Left renal cortex interstitium (tissue), 4 donors: ENCODE results near the gene TRIM28. TPM values are rescaled to one million over a fixed set of nuclear protein-coding genes. Genes with fewer than 3 reads are reported as not detected.
"Not testable (repeated sequence)": the region's sequence is repeated elsewhere in the genome, so short reads cannot be mapped to it uniquely, and the experiment has no call there.

ENCODE experiments used
- DNase-seq, 4 donors: peaks; one replicate each; pipeline ENCODE4 v3.0.0-alpha.2; 2013; ENCODE audit warnings: low read depth in 4 of 4, low spot score in 2 of 4, missing footprints in 1 of 4
- polyA plus RNA-seq, 4 donors: library from polyadenylated mRNA; unstranded; fragments of 120-200 nt; gene quantifications; one replicate each; pipeline ENCODE4 v1.2.1, GENCODE V29; 2013; ENCODE audit not compliant: insufficient read length in 4 of 4

TRIM28 gene
- polyA plus RNA-seq, 4 donors, result 665 to 780 (median 704) TPM

DNA sequence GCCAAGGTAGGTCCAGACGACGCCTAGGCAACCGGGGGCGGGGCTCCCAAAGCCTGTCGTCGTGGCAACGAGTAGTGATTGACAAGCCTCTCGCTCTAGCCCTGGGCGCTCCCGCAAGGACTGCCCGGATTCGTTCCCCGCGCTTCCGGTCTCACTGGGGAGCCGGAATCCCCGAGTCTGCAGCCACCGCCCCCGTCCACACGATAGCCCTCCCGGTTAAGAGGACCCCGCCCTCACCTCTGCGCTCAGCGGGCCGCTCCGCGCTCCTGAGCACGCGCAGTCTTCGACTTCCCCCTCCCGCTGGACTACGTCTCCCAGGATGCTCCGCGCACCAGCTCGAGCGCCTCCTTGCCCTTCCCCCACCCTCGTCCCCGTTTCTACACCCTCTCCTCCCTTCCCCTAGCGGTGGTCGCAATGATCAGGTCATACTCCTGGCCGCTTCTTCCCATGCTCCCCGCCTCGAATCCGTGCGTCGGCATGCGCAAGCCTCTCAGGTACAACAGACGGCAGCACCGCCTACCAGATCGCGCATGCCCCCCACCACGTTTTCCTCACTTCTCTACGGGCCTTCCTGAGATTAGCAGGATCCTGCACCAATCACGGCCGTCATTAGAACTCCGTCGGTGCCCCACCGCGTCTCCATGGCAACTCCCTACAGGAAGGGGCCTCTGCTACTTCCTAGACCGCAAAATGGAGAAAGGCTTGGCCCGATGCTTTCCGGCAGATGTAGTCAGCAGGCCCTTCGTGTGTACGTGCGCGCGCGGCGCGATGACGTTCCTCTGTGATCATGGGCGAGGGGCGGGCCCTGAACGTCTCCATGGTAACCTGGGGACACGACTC lies 29.2 kb downstream of the TRIM28 start, which contains the start of gene MZF1:
TSS of gene MZF1 (minus strand) at position 518 of the 840 bp plus-strand sequence. CDS start 1,946 bp downstream, outside the sequence.
- peak; percentile 98 to 100 (median 99) for DNase-seq

DNA sequence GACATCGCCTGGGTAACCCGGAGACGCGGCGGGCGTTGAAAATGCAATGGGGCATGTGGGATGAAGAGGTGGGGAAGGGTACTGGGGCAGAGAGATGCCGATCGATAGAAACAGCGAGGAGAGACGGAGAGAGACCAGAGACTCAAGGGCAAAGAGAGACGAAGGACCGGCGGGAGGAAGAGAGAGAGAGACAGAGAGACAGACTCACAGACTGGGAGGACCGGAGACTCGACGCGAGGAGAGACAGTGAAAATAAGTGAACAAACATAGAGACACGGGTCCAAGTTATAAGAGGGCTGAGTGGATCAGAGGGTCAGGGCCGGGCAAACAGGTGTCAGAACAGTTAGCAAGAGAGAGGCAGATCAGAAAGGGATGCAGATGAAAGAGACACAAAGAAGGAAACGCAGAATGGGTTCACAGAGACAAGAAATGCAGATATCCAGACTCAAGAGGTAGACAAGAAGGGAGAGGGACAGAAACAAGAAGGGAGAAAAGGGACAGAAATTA lies 29.8 kb downstream of the TRIM28 start:
- DNase-seq, result no peak

DNA sequence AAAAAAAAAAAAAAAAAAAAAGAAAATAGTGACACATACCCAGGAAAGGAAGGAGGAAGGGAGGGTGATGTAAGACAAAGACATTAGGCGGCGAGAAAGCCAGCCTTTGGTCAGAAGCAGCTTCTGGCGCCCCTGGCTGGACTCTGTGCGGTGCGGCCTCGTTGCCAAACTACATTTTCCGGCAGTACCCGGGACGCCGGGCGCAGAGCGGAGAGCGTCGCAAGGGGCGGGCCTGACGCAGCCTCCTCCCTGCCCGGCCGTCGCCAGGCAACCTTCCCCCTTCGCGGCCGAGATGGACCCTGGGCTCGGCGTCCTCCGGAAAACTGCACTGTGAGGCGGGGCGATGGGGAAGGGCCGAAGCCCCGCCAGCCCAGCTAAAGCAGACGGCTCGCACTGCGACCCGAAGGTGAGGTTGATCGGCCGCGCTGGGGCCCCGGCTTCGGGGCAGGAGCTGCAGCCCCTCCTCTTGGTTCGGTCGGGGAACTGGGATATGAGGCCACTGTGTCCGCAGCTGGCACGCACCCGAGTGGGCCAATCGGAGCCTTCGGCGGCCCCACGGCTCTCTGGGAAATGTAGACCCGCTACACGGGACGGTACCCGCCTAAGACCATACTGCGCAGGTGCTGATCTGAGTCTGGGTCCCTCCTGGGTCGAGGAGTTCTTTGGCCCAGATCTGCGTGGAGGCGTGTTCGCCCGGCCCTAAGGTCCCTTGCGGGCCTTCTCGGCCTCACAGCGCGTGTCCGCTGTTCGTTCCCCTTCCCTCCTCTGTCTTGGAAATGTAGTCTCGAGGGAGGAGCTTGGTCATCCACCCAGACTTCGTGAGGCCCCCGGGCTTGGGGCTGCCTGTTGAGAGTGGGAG lies 31.5 kb downstream of the TRIM28 start:
- DNase-seq, result peak; percentile 80 to 91 (median 86)

DNA sequence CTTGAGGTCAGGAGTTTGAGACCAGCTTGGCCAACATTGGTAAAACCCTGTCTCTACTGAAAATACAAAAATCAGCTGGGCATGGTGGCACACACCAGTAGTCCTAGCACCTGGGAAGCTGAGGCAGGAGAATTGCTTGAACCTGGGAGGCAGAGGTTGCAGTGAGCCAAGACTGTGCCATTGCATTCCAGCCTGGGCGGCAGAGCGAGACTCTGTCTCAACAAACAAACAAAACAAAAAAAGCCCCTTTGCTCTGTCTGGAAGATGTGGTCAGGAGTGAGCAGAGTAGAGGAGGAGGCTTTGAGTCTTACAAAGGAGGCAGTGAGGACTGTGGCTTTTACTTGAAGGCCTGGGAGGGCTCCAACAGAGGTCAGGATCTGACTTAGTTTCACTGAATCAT lies 33.7 kb downstream of the TRIM28 start:
- not testable (repeated sequence) for DNase-seq

DNA sequence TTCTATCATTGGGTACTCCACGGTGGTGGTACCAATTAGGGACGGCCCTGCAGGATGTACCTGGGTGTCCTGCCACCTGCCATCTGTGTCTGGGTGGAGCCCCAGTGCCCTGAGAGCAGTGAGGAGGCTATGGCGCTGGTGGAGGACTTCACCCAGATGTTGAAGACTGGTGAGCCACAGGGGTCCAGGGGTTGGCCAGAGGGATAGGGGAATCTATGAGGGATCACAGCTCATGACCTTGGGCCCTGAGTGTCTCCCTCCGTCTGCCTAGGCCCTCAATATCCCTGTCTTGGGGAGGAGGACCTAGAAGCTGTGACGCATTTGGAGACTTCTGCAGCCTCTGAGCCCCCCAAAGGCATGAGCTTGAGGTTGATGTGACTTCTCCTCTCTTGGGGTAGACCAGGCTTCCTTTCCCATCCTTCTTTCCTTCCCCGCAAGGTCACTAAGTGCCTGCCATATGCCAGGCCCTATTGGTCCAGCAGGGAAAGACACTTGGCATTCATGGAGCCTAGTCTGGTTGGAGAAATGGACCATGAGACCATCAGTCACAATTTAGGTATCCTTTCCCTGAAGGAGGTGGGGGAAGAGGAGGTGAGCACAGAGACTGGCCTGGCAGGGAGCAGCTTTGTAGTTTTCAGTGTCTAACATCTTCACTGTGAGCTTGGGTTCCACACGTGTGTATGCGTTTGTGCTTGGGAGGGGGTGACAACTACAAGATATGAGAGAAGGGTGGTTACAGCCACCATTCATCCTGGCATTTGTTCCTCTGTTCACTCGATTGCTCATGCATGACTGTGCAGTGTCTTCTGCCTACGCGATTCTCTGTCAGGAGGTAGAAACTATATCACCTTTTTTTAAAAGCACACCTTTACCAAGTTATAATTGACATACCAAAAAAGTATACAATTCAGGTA lies 34.4 kb downstream of the TRIM28 start:
- DNase-seq, result no peak

DNA sequence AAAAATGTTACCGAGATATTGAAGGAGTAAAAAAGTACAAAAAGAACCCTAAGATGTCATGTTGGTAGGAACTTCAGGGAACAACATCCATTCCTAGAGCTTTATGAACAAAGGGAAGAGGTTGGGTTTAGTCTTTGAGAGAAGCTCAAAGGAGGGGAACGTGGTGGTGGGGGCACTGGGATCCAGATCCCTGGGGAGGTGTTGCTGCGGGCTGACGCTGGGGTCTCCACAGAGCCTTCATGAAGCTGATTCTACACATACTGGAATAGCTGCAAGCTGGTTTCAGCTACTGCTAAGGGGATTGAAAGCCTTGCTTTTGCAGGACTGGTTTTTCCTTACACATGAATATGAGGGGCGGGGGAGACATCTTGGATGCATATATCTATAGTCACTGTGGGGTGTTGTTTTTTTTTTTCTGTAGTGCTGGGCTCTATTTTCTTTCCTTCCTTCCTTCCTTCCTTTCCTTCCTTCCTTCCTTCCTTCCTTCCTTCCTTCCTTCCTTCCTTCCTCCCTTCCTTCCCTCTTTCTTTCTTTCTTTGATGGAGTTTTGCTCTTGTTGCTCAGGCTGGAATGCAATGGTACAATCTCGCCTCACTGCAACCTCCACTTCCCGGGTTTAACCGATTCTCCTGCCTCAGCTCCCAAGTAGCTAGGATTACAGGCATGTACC lies 35.7 kb downstream of the TRIM28 start:
- DNase-seq, result no peak

DNA sequence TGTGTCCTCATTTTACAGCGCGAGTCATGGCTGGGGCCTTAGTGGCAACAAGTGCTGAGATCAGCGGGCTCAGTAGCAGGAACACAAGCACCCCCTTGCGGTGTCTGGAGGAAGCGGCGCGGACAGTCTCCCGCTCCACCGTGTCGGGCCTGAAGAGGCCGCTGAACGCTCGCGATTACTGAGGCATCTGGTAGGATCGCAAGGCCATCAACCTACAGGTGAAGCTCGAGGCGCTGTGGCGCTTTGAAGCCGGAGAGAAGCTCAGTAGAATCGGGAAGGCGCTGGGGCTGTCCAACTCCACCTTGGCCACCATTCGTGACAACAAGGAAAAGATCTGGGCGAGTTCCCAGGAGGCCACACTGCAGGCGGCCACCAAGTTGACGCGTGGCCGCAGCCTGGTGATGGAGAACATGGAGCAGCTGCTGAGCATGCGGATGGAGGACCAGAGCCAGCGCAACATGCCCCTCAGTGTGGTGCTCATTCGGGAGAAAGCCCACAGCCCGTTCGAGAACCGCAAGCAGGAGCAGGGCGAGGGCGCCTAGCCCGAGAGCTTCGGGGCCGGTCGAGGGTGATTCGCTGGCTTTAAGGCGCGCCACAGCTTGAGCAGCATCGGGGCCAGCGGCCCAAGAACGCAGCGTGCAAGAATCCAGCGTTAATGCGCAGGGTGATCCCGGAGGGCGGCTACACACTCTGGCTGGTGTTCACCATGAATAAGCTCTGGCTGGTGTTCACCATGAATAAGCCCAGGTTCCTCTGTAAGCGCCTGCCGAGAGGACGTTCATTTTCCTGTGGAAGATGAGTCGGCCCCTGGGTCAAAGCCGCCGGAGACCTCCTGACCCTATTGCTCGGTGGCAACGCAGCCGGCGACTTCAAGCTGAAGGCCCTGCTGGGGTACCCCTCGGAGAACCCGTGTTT lies 37.6 kb downstream of the TRIM28 start:
- peak in 2 of 4 donors; percentile 71 to 73 for DNase-seq

DNA sequence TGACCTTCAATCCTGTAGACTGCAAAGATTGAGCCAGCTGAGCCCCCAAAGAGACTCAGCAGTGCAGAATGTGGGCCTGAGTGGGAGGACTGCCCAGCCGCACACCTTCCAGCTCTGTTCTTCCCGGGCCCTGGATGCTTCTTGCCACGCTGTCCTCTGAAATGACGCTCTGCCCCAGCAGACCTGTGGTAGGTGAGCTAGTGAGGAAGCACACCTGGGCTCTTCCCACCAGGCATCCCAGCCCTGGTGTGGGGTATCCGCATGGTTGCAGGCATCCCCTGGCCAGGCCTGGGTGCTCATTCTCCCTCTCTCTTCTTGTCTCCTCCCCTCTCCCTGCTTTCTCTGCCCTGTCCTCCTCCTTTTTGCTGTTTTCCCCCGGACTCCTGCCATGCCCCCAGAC lies 39.1 kb downstream of the TRIM28 start:
- no peak for DNase-seq

DNA sequence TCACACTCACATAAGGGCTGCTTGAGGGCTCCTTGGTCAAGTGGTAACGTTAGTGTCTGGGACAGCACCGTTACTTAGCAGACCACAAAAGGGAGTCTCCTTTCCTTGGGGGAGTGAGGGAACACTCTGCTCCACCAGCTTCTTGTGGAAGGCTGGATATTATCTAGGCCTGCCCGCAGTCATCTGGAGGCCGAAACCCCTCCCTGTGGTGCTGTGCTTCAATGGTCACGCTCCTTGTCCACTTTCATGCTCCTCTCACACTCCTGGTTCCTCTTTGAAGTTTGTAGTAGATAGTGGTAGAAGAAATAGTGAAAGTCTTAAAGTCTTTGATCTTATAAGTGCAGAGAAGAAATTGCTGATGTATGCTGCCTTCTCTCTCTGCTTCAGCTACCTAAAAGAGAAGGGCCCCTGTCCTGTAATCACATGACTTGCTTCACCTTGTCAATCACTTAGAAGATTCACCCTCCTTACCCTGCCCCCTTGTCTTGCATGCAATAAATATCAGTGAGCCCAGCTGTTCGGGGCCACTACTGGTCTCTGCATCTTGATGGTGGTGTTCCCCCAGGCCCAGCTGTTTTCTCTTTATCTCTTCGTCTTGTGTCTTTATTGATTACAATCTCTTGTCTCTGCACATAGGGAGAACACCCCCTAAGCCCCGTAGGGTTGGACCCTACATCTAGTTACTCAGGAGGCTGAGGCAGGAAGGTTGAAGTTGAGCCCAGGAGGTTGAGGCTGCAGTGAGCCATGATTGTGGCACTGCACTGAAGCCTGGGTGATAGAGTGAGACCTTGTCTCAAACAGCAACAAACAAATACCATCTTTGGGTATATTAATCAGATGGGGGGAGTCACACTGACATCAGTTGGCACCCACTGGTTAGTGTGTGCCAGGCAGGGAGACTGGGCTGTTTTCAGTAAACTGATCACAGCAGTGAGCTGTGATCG lies 40.9 kb downstream of the TRIM28 start:
- DNase-seq, result no peak

DNA sequence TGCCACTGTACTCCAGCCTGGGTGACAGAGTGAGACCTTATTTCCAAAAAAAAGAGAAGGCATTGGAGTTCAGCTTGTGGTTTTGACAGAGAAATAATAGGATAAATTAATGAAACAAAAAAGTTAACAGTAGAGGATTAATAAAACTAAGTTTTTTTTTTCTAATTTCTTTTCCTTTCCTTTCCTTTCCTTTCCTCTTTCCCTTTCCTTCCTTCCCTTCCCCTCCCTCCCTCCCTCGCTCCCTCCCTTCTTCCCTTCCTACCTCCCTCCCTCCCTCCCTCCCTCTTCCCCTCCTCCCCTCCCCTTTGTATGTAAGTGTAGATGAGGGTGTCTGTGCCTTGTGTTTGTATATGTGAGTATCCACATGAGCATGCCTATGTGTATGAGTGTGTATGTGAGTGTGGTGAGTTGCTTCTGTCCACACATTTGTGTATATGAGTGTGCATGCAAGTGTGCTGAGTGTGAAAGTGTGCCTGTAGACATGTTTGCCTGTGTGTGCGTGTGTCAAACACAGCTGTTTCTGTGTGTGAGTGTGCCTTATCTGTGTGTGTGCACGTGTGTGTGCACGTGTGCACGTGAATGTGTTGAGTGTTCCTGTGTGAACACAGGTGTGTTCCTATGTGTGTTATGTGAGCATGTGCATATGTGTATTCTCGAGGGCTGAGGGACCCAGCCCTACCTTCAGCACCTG lies 41.7 kb downstream of the TRIM28 start:
- DNase-seq, result no peak

DNA sequence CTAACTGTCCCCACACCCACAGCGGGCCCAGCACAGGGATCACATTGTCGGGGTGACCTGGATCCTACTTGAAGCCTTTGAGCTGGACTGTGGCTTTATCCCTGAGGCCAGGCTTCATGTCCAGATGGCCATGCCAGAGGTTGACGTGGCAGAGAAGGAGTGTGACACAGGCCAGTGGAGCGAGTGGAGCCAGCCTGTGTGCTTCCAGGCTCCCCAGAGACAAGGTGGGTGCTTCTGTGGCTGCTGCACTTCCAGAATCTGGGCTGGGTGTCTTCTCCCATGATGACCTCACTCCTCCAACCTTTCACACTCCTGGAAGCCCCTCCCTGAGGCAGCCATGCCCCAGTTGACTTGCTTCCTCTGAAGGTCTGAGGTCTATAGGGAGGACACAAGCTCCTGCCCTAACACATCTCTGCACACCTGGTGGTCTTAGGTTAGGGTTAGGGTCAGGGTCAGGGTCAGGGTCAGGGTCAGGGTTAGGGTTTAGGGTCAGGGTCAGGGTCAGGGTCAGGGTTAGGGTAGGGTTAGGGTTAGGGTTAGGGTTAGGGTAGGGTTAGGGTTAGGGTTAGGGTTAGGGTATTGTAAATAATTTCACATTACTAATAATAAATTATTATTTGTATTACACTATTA lies 42.4 kb downstream of the TRIM28 start:
- DNase-seq, result no peak

Other genes starting within 250 kb of the TRIM28 start
- gene ERVK3-1, start 238.7 kb upstream of the TRIM28 start, polyA plus RNA-seq, result 10 to 100 TPM; 49.7 to 58.3 (median 51.6) TPM
- gene ZSCAN22, start 217.1 kb upstream of the TRIM28 start, polyA plus RNA-seq, result 1 to 10 TPM; 3.0 to 4.2 (median 3.5) TPM
- 1 to 10 TPM; 1.3 to 2.0 (median 1.5) TPM for gene A1BG, start 190.6 kb upstream of the TRIM28 start, polyA plus RNA-seq
- 1 to 10 TPM; 3.4 to 7.9 (median 5.6) TPM for gene ZNF497, start 181.3 kb upstream of the TRIM28 start, polyA plus RNA-seq
- 1 to 10 TPM; 2.6 to 7.1 (median 5.3) TPM for gene ZNF837, start 163.0 kb upstream of the TRIM28 start, polyA plus RNA-seq
- 1,000 to 10,000 TPM in 2 of 4 donors, 100 to 1,000 TPM in 2; 891 to 1,257 (median 971) TPM for gene RPS5, start 156.8 kb upstream of the TRIM28 start, polyA plus RNA-seq
- not detected for gene RNF225, start 148.4 kb upstream of the TRIM28 start, polyA plus RNA-seq
- 10 to 100 TPM; 11.2 to 14.6 (median 14.3) TPM for gene ZNF584, start 135.4 kb upstream of the TRIM28 start, polyA plus RNA-seq
- gene ZNF132, start 103.9 kb upstream of the TRIM28 start, polyA plus RNA-seq, result 10 to 100 TPM; 11.9 to 16.1 (median 15.0) TPM
- 1 to 10 TPM; 4.5 to 7.0 (median 5.6) TPM for gene ZNF324B, start 92.4 kb upstream of the TRIM28 start, polyA plus RNA-seq
- gene ZNF324, start 77.0 kb upstream of the TRIM28 start, polyA plus RNA-seq, result 10 to 100 TPM in 2 of 4 donors, 1 to 10 TPM in 2; 8.9 to 13.5 (median 10.8) TPM
- 10 to 100 TPM; 12.4 to 24.5 (median 17.9) TPM for gene ZNF446, start 67.7 kb upstream of the TRIM28 start, polyA plus RNA-seq
- gene SLC27A5, start 32.1 kb upstream of the TRIM28 start, polyA plus RNA-seq, result 10 to 100 TPM in 2 of 4 donors, 1 to 10 TPM in 2; 9.7 to 13.4 (median 10.1) TPM
- gene ZBTB45, start 24.3 kb upstream of the TRIM28 start, polyA plus RNA-seq, result 10 to 100 TPM in 3 of 4 donors, 1 to 10 TPM in 1; 9.0 to 18.3 (median 13.5) TPM
- gene CHMP2A, start 11.0 kb downstream of the TRIM28 start, polyA plus RNA-seq, result 100 to 1,000 TPM; 118 to 132 (median 126) TPM
- gene UBE2M, start 14.5 kb downstream of the TRIM28 start, polyA plus RNA-seq, result 100 to 1,000 TPM in 1 of 4 donors, 10 to 100 TPM in 3; 87.6 to 104 (median 95.3) TPM
- 10 to 100 TPM; 18.2 to 61.3 (median 43.9) TPM for gene MZF1, start 29.3 kb downstream of the TRIM28 start, polyA plus RNA-seq